HG03565 (cell line): ENCODE results near the gene NAT8L.

ENCODE experiments used
- ATAC-seq: cut with Tn5 transposase; IDR thresholded peaks from one replicate; pipeline ENCODE4 v1.9.1; 2021; ENCODE audit warnings: mild to moderate bottlenecking, moderate library complexity; ENCODE audit not compliant: unreplicated experiment

Gene NAT8L

DNA sequence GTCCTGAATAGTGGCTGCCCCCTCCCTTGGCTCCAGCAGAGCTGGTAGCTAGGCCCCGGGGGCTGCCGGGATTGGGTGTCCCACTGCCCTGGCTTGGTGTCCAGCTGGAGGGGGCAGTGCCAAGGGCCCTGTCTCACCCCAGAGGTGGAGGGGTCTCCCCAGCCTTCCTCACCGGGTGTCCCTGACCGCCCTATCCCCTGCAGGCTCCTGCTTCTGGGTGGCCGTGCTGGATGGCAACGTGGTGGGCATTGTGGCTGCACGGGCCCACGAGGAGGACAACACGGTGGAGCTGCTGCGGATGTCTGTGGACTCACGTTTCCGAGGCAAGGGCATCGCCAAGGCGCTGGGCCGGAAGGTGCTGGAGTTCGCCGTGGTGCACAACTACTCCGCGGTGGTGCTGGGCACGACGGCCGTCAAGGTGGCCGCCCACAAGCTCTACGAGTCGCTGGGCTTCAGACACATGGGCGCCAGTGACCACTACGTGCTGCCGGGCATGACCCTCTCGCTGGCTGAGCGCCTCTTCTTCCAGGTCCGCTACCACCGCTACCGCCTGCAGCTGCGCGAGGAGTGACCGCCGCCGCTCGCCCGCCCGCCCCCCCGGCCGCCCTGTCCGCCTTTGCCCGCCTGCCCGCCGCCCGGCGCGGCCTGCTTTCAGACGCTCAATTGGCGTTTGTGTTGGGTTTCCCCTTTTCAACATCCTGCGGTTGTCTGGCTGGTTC lies 4.6 kb downstream of the NAT8L start:
- ATAC-seq, result no peak

DNA sequence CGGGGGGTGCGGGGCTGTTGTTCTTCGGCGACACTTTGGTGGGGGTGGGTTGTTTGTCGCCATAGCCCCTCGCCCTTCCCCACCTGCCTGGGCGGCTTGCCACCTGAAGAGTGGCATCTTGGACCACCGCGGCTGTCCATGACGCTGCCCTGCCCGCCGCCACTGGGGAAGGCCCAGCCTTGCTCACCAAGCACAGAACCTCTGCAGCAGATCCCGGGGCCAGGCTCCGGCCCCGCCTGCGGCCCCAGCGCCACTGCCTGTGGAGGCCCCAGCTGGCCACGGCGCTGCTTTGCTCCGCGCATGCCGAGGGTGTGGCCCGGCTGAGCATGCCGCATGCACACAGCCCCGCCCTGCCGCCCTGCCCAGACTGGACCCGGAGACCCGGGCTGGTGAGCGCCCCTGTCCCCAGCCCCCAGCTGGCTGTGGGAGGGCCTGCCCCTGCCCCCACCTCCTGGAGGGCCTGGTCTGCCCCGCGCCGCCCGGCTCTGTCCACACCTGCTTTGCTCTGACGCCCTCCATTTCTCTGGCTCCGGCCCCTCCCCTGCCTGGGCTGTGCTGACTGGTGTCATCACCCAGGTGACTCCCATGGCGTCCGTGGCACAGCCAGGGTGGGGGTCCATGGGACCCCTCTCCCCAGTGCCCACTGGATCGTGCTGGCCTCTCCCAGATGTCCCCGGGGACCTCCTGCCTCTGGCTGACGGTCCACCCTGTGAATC lies 5.3 kb downstream of the NAT8L start:
- ATAC-seq, result no peak

- ATAC-seq, result no peak
These were observed 6.2 kb downstream of the NAT8L start for GRCh38 chr4:2065106-2065930.

DNA sequence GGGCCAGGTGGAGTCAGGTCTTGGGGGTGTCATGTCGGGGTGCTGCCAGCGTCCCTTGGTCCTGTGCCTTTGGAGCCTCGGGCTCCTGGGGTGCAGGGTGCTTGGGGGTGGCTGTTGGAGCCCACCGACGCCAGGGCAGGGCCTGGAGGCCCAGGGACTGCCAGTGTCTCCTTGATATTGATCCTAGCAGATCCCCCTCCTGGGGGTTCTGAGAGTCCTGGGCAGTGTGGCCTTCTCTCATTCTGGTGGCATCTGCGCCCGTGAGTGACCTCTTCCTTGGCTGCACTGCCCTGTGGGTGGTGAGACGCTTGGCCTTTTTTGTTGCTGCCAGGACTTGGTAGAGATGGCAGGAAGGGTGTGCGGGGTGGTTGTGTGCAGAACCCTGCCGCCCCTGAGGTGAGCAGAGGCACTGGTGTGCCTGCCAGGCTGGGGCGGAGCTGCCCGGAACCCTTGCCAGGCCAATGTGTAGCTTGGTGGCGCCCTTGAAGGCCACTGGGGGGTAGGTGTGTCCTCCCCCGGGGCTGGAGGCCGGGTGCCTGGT lies 7.0 kb downstream of the NAT8L start:
- ATAC-seq, result no peak

DNA sequence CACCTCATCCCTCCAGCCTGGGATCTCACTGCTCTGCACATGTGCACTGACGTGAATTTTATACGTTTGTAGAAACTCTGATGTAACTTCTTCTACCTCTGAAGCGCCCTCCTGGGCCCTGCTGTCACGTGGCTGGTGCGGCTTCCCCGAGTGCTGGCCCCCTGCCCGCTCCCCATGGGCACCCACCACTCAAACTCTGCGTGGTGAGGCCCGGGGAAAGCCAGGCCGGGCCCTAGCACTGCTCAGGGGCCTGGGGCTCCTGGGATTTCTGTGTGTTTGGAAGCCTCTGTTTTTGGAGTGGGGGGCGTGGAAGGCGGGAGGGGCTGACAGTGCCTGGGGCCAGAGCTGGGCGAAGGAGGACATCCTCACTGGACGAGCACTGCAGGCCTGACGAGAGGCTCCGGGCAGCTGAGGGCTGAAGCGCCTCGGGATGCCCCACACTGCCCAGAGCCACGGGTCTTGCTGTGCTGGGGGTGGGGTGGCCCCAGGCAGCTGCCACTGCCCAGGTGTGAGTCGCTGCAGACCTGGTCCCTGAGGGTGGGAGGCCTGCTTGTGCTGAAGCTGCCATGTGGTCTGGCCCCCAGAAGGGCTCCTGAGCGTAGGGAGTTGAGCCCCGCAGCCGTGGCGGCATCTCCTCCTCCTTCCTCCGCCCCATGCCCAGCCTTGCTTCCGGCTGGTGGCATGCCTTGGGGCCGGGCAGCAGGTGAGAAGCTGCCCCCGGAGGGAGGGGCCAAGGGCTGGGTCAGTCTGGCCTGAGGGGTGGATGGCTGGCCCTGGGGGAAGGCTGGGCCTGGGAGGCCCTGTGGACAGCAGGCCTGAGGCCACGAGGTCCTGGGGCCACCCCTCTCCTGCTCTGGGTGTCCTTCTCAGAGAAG lies 7.7 kb downstream of the NAT8L start:
- no peak for ATAC-seq

- no peak for ATAC-seq
These were observed 8.5 kb downstream of the NAT8L start for GRCh38 chr4:2067446-2068197.

DNA sequence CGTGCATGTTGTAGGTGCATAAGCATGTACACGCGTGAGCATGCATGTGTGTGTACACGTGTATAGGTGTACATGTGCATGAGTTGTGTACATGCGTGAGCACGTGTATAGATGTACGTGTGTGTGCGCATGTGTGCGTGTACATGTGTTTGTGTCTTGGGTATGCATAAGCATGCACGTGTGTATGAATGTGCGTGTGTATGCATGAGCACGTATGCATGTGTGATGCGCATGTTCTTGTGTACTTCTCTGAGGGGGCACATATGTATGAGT lies 9.0 kb downstream of the NAT8L start:
- ATAC-seq, result no peak

GRCh38 chr4:2068566-2068965 lies 9.4 kb downstream of the NAT8L start:
- no peak for ATAC-seq

DNA sequence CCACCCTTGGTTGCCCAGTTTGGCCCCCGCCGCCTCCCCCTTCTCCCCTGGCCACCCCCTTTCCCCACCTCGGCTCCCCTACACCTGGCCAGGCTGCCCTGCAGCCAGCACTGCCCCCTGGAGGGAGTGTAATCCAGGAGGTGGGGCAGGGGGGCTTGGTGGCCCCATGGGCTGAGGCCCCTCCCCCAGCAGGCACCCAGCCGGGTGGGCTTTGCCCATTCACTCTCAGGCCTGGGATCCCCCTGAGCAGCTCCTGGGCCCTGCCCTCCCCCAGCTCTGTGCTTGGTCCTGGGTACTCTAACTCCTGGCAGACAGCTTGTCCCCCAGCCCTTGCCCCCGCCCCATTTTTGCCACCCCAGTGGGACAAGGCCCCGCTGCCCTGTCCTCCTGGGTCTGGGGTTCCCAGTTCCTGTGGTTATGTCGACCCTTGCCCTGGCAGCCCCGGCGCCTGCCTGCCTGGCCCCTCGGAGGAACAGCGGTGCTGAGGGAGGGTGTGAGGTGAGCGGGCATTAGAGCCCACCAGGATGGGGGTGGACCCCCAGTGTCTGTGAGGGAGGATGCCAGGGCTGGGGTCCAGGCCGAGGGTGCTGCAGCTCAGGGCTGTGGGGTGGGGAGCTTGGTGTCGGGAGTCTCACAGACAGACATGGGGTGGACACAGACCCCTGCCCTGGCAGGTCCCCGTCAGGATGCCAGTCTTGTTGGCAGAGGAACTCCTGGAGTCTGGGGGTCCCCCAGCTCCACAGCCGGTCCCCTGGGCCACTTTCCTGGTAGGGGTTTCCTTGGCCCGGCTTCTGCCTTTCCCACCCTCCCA lies 10.2 kb downstream of the NAT8L start:
- ATAC-seq, result no peak

GRCh38 chr4:2069986-2070385 lies 10.9 kb downstream of the NAT8L start:
- no peak for ATAC-seq

DNA sequence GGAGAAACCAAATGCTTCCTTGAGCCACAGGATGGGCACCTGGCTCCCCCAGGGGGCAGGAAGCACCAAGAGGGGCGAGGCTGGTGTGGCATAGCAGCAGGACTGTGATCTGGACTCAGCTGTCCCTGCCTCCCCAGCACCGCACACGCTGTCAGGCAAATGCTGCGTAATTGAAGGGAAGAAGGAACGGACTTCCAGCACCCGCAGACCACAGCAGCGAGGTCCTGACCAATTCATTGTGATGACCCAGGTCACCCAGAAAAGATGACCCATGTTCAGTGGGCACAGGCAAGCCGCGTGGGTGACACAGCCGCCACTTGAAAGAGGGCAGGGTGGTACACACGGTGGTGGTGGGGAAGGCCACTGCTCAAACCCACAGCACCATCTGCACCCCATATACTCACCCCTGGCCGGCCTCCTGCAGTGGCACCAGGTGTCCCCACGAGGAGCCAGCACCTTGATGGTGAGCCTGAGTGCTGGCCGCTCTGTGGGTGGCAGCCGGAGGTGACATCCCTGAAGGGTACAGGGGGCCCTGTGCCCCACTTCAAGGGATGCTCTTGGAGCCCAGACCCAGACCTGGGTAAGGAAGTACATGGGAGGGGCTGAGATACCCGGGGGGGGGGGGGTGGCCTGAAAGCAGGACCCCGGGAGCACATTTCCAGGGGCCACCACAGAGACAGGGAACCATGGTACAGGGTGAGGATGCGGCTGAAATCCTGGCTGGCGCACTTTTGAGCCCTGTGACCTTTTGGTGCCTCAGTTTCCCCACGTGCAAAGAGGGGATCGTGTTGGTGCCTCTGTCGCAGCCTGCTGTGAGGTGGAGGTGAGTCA lies 11.5 kb downstream of the NAT8L start:
- ATAC-seq, result no peak

DNA sequence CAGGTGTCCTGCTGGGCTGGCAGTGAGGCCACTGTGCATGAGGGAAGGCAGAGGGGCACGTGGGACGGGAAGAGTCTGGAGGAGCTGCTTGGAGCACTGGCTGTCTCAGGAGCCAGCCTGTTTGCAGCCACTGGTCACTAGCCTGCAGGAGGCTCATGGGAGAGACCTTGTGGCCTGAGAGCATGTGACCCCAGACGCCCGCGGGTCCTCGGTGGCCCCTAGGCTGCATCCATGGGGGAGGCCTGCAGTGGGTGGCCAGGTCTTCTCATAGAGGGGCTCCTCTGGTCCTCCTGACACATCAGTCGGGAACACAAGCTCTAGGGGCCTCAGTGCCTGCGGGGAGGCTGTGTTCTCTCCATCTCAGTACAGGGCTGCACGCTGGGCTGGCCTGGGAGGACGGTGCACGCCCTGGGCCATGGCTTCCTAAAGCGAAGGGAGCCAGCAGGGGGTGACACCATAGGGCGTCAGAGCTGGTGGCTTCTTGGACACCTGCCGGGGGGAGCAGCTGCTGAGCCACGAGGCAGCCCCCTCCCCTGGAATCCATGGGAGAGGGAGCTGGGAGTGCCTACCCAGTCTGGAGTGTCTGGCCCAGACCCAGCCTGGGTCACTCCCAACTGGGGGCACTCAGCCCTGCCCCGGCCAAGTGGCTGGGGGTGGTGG lies 12.3 kb downstream of the NAT8L start:
- no peak for ATAC-seq

DNA sequence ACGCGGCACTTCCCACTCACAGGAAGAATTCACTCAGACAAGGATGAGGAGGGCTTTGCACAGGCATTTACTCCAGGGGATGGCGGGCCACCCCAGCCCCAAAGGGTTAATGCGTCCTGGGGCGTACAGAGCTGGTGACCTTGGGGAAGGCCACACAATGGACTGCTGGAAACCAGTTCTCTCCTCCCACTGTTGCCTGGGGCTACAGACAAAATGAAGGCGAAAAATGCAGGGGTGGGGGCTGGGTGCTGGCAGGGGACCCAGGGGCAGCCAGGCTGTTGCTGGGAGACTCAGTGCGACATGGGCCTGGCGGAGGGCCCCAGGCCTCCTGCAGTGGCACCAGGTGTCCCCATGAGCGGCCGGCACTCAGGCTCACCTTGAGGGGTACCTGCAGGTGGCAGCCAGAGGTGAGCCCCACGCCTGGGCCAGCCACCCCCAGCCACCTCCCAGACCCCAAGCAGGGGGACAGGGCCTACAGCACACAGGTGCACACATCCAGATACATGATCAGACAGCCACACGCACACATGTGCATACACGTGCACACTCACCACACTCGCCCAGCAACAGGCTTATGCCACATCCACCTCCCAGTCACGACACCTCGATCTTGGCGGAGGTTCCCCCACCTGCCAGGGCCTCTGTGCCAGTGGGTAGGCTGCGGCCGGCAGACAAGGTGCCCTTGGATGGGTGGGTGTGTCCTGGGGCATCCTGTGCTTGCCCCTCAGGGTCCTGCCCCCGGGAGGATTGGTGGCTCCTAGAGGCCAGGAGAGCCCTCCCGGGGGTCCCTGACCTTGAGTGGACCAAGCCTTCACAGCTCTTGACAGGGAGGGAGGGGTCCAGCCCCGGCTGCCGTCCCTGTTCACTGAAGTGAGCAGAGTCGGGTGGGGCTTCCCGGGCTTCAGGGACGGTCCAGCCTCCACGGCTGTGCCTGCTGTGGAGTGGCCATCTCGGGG lies 13.1 kb downstream of the NAT8L start:
- ATAC-seq, result no peak

GRCh38 chr4:2072971-2073807 lies 14.1 kb downstream of the NAT8L start:
- ATAC-seq, result no peak

DNA sequence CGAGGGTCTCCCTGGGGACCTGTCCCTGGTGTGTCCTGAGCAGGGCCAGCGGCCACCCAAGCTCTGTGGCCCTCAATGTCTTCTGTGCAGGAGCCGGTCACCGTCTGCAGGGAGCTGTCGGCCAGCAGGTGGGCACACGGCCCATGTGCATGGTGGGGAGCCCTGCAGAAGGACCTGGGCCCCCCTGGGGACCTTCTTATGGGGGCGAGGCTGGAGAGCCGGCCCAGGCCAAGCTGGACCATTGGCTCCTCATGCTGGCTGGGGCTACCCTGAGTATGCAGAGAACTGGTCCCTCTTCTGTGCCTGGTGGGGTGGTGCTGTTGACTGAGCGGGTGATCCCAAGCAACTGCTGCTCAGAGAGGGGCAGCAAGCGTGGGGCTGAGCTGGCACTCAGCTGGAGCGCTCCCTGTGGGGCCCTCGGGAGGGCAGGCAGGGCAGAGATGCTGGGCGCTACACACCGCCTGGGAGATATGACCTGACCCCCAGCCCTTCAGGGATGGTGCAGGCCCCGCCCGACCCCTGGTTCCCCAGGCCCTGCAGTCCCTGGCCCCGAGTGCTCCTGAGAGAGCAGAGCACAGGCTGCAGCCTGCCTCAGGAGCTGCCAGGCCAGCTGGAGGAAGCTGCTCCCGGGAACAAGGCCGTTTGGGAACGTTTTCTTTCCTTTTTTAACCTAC lies 14.8 kb downstream of the NAT8L start:
- no peak for ATAC-seq
